H9 (cell line): ENCODE measurements around the gene NHERF1. TPM values are rescaled to one million over a fixed set of nuclear protein-coding genes. Genes with fewer than 3 reads are reported as not detected.

Source experiments
- DNase-seq: peaks from one replicate; pipeline ENCODE4 v3.0.0-alpha.2; 2017
- H2AFZ ChIP-seq: one replicate; pipeline ENCODE4 v1.6.1; 2013; ENCODE audit warnings: mild to moderate bottlenecking, low read length, control low read depth, moderate library complexity
- H2AK5ac ChIP-seq: 2 replicates; pipeline ENCODE4 v1.6.1; 2013; ENCODE audit warnings: low read length, control low read depth, mixed read lengths; ENCODE audit not compliant: insufficient read length
- H2BK120ac ChIP-seq: one replicate; pipeline ENCODE4 v1.6.1; 2013; ENCODE audit warnings: low read depth, mild to moderate bottlenecking, low read length, control low read depth, inconsistent platforms; ENCODE audit not compliant: poor library complexity, severe bottlenecking
- H2BK12ac ChIP-seq: 2 replicates; pipeline ENCODE4 v1.6.1; 2013; ENCODE audit warnings: low read length, control low read depth, mixed read lengths, low read depth; ENCODE audit not compliant: insufficient read length
- H2BK15ac ChIP-seq: 2 replicates; pipeline ENCODE4 v1.6.1; 2013; ENCODE audit warnings: low read depth, low read length, control low read depth
- H2BK20ac ChIP-seq: one replicate; pipeline ENCODE4 v1.6.1; 2013; ENCODE audit warnings: low read depth, mild to moderate bottlenecking, low read length, control low read depth, inconsistent platforms; ENCODE audit not compliant: poor library complexity, severe bottlenecking
- H2BK5ac ChIP-seq: 2 replicates; pipeline ENCODE4 v1.6.1; 2013; ENCODE audit warnings: low read length, control low read depth, mixed read lengths; ENCODE audit not compliant: insufficient read length
- H3K14ac ChIP-seq: 2 replicates; pipeline ENCODE4 v1.6.1; 2013; ENCODE audit warnings: low read length, control low read depth; ENCODE audit not compliant: insufficient read depth
- H3K18ac ChIP-seq: 2 replicates; pipeline ENCODE4 v1.6.1; 2013; ENCODE audit warnings: low read depth, mild to moderate bottlenecking, mixed read lengths, low read length, control low read depth; ENCODE audit not compliant: insufficient read length
- H3K23ac ChIP-seq: 2 replicates; pipeline ENCODE4 v1.6.1; 2013; ENCODE audit warnings: low read length, control low read depth, mixed read lengths, low read depth; ENCODE audit not compliant: insufficient read length
- H3K23me2 ChIP-seq: 2 replicates; pipeline ENCODE4 v1.6.1; 2013; ENCODE audit warnings: low read depth, mild to moderate bottlenecking, mixed read lengths, low read length, control low read depth; ENCODE audit not compliant: insufficient read length, poor library complexity, severe bottlenecking
- H3K27ac ChIP-seq: 2 replicates; pipeline ENCODE4 v1.5.1; 2013; ENCODE audit warnings: low read length, control low read depth, mixed read lengths, low read depth; ENCODE audit not compliant: insufficient read length
- H3K27me3 ChIP-seq: 2 replicates; pipeline ENCODE4 v1.6.1; 2013; ENCODE audit warnings: low read length, control low read depth, inconsistent platforms; ENCODE audit not compliant: insufficient read depth
- H3K4ac ChIP-seq: 2 replicates; pipeline ENCODE4 v1.6.1; 2013; ENCODE audit warnings: low read depth, mild to moderate bottlenecking, control low read depth, inconsistent platforms, low read length, moderate library complexity
- H3K4me1 ChIP-seq: 2 replicates; pipeline ENCODE4 v1.6.1; 2013; ENCODE audit warnings: low read length, control low read depth, inconsistent platforms; ENCODE audit not compliant: insufficient read depth
- H3K4me2 ChIP-seq: 2 replicates; pipeline ENCODE4 v1.6.1; 2013; ENCODE audit warnings: low read length, control low read depth, mixed read lengths; ENCODE audit not compliant: insufficient read length, insufficient read depth
- H3K56ac ChIP-seq: 2 replicates; pipeline ENCODE4 v1.6.1; 2013; ENCODE audit warnings: low read depth, mild to moderate bottlenecking, mixed read lengths, low read length, control low read depth; ENCODE audit not compliant: insufficient read length
- H3K79me1 ChIP-seq: 2 replicates; pipeline ENCODE4 v1.6.1; 2013; ENCODE audit warnings: low read depth, mild to moderate bottlenecking, moderate library complexity, low read length, control low read depth, inconsistent platforms; ENCODE audit not compliant: insufficient read depth, poor library complexity, severe bottlenecking
- H3K79me2 ChIP-seq: 2 replicates; pipeline ENCODE4 v1.6.1; 2013; ENCODE audit warnings: low read length, control low read depth, inconsistent platforms; ENCODE audit not compliant: insufficient read depth
- H3K9ac ChIP-seq: 2 replicates; pipeline ENCODE4 v1.6.1; 2013; ENCODE audit warnings: low read length, control low read depth, mixed read lengths; ENCODE audit not compliant: insufficient read length; ENCODE audit errors: extremely low read depth
- H3K9me3 ChIP-seq: one replicate; pipeline ENCODE4 v1.6.1; 2013; ENCODE audit warnings: low read depth, low read length, inconsistent platforms; ENCODE audit not compliant: control insufficient read depth
- H3T11ph ChIP-seq: one replicate; pipeline ENCODE4 v1.6.1; 2013; ENCODE audit warnings: mild to moderate bottlenecking, low read length, control low read depth, inconsistent platforms
- H4K20me1 ChIP-seq: one replicate; pipeline ENCODE4 v1.6.1; 2013; ENCODE audit not compliant: control insufficient read depth, insufficient read length, insufficient read depth
- H4K5ac ChIP-seq: 2 replicates; pipeline ENCODE4 v1.6.1; 2013; ENCODE audit warnings: low read depth, mild to moderate bottlenecking, mixed read lengths, low read length, control low read depth; ENCODE audit not compliant: insufficient read length
- H4K8ac ChIP-seq: replicated peaks from 2 replicates; pipeline ENCODE4 v1.6.1; 2013; ENCODE audit warnings: low read length, control low read depth, mixed read lengths, low read depth; ENCODE audit not compliant: insufficient read length
- H4K91ac ChIP-seq: 2 replicates; pipeline ENCODE4 v1.6.1; 2013; ENCODE audit warnings: low read depth, mild to moderate bottlenecking, moderate library complexity, mixed read lengths, low read length, control low read depth; ENCODE audit not compliant: insufficient read length
- H3K27ac Mint-ChIP-seq, 3 experiments: 2 replicates in 2 of 3; 3 replicates in 1 of 3; pipeline ENCODE4 v1.8.0; 2020 to 2021; ENCODE audit warnings: mixed read lengths in 3 of 3, mild to moderate bottlenecking in 1 of 3, moderate library complexity in 1 of 3
- H3K27me3 Mint-ChIP-seq: 2 replicates; pipeline ENCODE4 v1.8.0; 2021; ENCODE audit warnings: low read depth, mild to moderate bottlenecking, moderate library complexity, mixed read lengths
- H3K36me3 Mint-ChIP-seq, 3 experiments: 2 replicates in 2 of 3; 3 replicates in 1 of 3; pipeline ENCODE4 v1.8.0; 2020 to 2021; ENCODE audit warnings: low read depth in 3 of 3, mixed read lengths in 3 of 3; ENCODE audit not compliant: insufficient read depth in 1 of 3
- H3K4me1 Mint-ChIP-seq, 2 experiments: 2 replicates each; pipeline ENCODE4 v1.8.0; 2020; ENCODE audit warnings: mixed read lengths in 2 of 2
- H3K4me3 Mint-ChIP-seq, 2 experiments: 2 replicates in 1 of 2; 3 replicates in 1 of 2; pipeline ENCODE4 v1.8.0; 2020 to 2021; ENCODE audit warnings: mild to moderate bottlenecking in 2 of 2, mixed read lengths in 2 of 2, moderate library complexity in 1 of 2
- H3K9me3 Mint-ChIP-seq, 2 experiments: 2 replicates in 1 of 2; 3 replicates in 1 of 2; pipeline ENCODE4 v1.8.0; 2020; ENCODE audit warnings: mild to moderate bottlenecking in 2 of 2, mixed read lengths in 2 of 2, moderate library complexity in 1 of 2
- CTCF ChIP-seq: fragments of 200-600 bp; sonication (generic); conservative IDR thresholded peaks from 3 replicates; pipeline ENCODE4 v1.8.0; 2021; ENCODE audit warnings: antibody characterized with exemption, mild to moderate bottlenecking
- WGBS: extraction: QIAGEN DNeasy Blood & Tissue Kit; methylation state at CpG from one replicate; pipeline ENCODE4 v1.1.7; 2013; ENCODE audit warnings: missing lambda C conversion rate, low lambda C conversion rate, mixed read lengths; ENCODE audit not compliant: insufficient read length; ENCODE audit errors: extremely low coverage; 5-methylcytosine and 5-hydroxymethylcytosine counted together
- total RNA-seq: library from RNA; stranded (reverse); gene quantifications from 2 replicates; pipeline ENCODE4 v1.2.1, GENCODE V29; 2021

The NHERF1 gene
- total RNA-seq, 1 experiment from 2014 or later, result 74.4 TPM

DNA sequence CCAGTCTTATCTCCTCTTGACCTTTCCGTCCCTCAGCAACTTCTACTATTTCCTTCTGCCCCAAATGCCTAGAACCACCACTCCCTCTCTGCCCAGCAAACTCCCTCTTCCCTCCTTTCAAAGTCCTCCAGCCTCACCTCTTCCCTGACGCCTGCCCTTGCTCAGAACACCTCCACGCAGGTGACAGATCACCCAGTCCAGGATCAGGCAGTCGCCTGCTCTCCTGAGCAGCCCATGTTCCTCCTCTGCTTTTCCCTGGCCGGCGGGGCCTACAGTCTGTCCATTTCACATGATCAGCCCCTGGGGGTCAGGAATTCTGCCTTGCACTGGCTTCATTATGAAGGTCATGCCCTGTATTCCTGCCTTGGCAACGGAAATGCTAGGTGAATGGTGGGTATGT is 36.1 kb upstream of the NHERF1 start:
- H3K9me3 Mint-ChIP-seq, result no peaks in the 10 kb centered on the region
- no peak overlapping the region for H4K8ac ChIP-seq
- H3K79me1 ChIP-seq, result no peaks in the 10 kb centered on the region
- H2BK15ac ChIP-seq, result no peak overlapping the region
- H3K23ac ChIP-seq, result no peak overlapping the region
- H4K20me1 ChIP-seq, result no peaks in the 10 kb centered on the region
- no peaks in the 10 kb centered on the region for H3K27me3 ChIP-seq
- no peak overlapping the region for H3K27ac ChIP-seq
- no peak overlapping the region for H2BK120ac ChIP-seq
- WGBS, result no CpG with 5 or more reads among the region's 7 CpGs
- H3K36me3 Mint-ChIP-seq, result no peaks in the 10 kb centered on the region
- no peak overlapping the region for H4K91ac ChIP-seq
- no peak overlapping the region for H3K4ac ChIP-seq
- H3K4me2 ChIP-seq, result no peak overlapping the region
- no peak overlapping the region for H3K18ac ChIP-seq
- H3K4me1 Mint-ChIP-seq, result peaks cover 0 to 5% of the 10 kb centered on the region in 2 experiments; a peak in 1 of 4 replicates
- no peak overlapping the region for H2AK5ac ChIP-seq
- no peaks in the 10 kb centered on the region for H3K23me2 ChIP-seq
- H3K4me3 Mint-ChIP-seq, result no peak overlapping the region
- no peak overlapping the region for H2BK12ac ChIP-seq
- peaks cover 26% of the 10 kb centered on the region for H3K27me3 Mint-ChIP-seq
- no peak for TF ChIP-seq CTCF
- H3K27ac Mint-ChIP-seq, result no peak overlapping the region
- H3K9me3 ChIP-seq, result no peaks in the 10 kb centered on the region
- DNase-seq, result no peak
- H2AFZ ChIP-seq, result no peak overlapping the region
- no peak overlapping the region for H4K5ac ChIP-seq
- no peak overlapping the region for H3T11ph ChIP-seq
- no peak overlapping the region for H2BK5ac ChIP-seq
- H3K56ac ChIP-seq, result no peak overlapping the region
- H3K14ac ChIP-seq, result no peak overlapping the region
- no peak overlapping the region for H3K9ac ChIP-seq
- H3K79me2 ChIP-seq, result no peaks in the 10 kb centered on the region
- H2BK20ac ChIP-seq, result no peak overlapping the region
- H3K4me1 ChIP-seq, result no peaks in the 10 kb centered on the region
